HG02642 (cell line): ENCODE measurements around the gene UBXN11.

Experiments used
- ATAC-seq: cut with Tn5 transposase; IDR thresholded peaks from one replicate; pipeline ENCODE4 v1.9.1; 2021; ENCODE audit warnings: mild to moderate bottlenecking; ENCODE audit not compliant: unreplicated experiment, poor library complexity

Gene UBXN11

DNA sequence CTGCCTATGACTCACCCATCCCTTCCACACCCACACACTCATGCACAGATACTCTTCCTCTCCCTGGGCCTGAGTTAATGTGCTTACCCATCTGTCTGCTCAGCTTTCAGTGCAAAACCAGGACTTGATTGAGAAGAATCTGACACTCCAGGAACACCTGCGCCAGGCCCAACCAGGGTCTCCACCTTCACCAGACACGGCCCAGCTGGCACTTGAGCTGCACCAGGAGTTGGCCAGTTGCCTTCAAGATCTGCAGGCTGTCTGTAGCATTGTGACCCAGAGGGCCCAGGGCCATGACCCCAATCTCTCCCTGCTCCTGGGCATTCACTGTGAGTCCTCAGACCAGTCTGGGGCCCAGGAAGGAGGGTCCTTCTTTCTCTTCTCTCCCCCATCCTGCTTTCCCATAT lies 30.0 kb downstream of the UBXN11 start:
- no peak for ATAC-seq

DNA sequence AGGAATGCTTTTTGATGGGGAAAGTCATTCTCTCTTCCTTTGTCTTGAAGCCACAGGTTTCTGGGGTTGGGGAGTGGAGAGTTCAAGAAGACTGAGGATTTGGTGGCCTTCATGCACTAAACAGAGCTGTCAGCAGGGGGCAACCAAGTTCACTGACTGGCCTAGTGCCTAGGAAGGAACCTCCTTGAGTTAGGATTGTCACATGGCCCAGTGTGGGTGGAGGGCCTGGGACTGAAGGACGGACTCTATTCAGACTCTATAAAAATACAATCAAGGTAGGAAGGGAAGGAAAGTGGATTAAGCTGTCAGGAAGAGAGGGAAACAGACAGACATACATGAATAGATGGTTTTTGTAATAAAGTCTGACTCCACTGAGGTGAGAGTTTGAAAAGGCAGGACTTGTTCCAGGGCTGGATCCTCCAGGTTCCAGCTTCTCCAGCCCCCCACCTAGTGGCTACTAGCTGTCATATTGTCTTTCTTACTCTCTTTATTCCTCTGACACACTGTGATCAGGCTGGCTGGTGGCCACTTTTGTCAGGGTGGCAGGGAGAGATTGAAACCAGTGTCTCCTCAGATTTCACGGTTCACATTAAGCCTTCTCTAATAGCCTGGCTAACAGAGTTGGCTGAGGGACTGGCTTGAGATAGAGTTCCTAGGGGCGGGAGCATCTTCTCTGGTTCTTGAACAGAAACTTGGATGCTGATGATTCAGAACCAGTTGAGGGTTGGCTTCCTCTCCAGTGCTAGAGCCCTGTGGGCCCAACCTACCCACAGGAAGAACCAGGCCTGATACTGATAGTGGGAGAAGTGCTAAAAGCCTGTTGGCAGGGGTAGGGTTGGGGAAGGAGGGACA lies 30.6 kb downstream of the UBXN11 start:
- no peak for ATAC-seq

DNA sequence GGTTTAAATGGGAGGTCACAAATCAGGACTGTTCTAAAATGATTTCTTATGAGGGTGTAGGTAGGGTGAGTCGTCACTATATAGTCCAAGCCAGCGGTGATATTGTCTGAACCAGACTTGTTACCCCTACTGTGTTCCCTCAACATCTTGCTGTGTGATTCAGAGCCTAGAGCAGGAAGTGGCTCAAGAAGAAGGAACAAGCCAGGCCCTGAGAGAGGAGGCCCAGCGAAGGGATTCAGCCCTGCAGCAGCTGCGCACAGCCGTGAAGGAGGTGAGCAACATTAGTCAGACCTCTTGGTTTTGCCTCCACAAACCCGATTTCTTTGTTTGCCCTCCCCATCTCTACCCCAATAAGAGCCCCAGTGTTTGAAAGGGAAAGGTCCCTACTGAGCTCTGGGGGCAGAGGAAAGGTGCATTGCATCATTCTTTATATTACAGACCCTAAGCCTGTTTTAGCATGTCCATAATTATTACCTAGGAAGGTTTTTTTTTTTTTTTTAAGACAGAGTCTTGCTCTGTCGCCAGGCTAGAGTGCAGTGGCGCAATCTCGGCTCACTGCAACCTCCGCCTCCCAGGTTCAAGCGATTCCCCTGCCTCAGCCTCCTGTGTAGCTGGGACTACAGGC lies 31.5 kb downstream of the UBXN11 start:
- ATAC-seq: no peak

DNA sequence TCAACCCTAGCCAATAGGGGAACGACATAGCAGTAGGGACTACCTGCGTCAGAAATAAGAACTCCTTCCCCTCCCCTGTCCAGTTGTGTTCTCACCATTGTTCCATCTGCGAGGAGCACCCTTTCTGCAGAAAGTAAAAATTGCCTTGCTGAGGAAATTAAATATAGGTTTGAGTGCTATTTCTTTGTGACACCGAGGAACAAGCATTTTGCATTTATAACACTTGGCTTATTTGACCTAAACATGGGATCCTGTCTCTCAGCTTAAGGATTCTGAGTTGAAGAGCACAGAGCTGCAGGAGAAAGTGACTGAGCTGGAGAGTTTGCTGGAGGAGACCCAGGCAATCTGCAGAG lies 37.3 kb downstream of the UBXN11 start:
- ATAC-seq: no peak

DNA sequence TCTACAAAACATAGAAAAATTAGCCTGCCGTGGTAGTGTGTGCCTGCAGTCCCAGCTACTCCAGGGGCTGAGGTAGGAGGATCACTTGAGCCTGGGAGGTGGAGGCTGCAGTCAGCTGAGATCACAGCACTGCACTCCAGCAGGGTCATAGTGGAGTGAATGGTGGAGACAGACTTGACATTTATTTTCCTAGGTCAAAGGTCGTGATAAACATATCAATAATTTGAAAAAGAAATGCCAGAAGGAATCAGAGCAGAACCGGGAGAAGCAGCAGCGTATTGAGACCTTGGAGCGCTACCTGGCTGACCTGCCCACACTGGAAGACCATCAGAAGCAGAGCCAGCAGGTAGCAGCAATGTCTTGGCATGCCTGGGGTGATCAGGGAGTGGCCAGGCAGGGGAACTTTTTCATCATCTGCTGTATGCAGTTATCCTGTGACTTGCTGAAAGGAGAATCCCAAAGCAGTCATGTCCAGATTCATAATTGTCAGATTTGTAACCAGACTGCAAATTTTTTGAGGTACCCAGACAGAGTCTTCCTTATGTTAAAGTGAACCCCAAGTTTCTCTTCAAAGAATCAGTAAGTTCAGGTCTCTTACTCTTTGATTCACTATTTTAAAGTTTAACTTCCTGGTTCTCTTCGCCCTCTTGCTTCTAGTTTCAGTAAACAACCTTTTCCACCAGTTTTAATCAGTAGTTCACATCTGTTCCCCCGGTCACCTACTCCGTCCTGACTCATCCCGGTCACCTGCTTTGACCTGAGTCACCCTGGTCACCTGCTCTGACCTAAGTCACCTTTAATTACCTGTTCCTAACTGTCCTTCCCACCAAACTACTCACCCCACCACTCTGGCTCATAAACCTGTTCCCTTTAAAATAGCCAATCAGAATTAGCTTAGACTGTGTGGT lies 37.9 kb downstream of the UBXN11 start:
- no peak for ATAC-seq

DNA sequence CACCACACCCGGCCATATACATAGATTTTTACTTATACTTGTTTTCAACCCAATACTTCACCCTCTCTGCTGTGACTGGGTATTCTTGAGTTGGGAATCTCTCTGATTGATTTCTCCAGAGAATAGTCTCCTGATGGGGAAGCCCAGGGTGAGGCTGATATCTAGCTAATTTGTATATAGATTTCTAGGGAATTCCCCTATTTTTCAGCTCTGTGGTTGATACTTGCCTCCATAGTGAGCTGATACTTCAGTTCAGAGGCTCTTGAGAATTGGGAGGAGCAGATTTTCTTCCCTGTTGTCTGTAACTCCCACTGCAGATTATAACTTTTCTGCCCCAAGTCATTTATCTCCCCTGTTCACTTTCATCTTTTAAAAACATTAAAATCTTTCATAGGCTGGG lies 41.0 kb downstream of the UBXN11 start:
- ATAC-seq: no peak

DNA sequence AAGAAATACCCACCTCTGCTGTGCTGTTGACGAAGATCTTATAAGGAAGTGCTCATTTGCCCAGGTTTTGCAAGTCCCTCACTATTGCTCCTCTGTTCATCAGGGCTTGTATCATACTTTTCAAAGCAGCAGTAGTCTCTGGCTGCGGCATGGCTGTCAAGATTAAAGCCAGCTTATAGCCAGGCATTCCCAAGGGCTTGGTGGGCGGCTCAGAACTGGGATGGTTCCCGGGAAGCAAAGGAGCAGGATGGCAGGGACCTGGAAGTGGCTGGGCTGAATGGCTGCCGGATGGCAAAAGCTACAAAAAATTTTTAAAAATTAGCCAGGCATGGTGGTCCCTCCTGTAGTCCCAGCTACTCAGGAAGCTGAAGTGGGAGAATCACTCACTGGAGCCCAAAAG lies 43.2 kb downstream of the UBXN11 start:
- no peak for ATAC-seq

DNA sequence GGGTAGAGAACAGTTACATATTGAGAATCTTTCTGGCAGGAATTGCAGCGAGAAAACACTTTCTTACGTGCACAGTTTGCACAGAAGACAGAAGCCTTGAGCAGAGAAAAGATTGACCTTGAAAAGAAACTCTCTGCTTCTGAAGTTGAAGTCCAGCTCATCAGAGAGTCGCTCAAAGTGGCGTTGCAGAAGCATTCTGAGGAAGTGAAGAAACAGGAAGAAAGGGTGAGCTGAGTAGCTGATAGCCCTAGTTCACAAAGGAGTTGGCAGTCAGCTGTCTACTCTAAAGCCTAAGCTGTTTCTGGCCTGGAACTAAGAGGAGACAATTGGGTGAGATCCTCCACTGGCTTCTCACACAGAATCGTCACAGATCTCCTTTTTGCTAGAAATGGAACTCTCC lies 46.9 kb downstream of the UBXN11 start:
- no peak for ATAC-seq

DNA sequence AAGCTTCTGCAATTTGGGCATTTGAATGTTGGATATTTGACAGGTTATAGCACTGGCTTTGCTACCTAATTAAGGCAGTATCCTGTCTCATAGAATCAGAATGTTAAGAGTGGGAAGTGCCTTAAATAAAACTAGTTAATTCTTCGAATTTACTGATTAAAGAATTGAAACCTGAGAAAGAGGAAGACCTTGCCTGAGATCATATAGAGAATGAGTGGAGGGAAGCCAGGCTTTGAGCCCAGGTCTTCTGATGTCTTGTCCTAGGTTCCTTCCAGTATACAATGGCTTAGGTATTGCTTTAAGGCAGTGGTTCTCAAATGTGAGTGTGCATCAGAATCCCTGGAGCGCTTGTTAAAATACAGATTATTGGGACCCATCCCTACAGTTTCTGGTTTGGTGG lies 47.4 kb downstream of the UBXN11 start:
- no peak for ATAC-seq

DNA sequence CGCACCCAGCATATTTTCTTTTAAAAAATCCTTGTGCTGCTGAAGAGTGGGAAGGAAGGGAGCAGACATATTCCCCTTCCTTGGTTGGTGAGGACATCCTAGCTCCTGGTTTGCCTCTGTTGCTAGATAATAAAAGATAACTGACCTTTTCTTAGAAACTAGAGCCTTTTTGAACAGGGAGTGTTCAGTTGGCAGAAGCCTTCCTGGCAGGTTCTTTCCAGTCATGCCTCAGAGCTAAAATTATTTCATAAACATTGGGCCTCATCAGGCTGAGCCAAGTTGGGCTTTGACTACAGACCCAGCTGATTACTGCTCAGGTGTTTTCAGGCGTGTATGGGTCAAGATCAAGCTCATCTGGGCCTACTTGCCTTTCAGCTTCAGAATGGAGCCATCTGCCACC lies 49.2 kb downstream of the UBXN11 start:
- ATAC-seq: no peak

DNA sequence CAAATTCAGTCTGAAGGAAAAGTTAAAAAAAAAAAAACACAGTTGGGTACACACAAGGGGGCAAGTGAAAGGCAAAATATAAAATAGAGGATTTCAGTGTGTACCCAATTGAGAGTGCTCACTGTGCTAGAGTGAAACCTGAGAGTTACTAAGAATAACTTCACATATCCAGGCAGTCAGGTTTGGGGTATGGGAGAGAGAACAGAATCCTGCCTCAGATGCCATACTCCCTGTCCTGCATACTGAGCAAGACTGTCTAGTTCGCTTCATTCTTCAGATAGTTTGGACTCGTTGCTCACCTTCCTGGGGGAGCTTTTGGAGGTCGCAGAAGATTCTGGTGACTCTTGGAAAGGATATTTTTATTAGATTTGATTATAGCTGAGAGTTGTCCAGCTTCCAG lies 52.0 kb downstream of the UBXN11 start:
- no peak for ATAC-seq

DNA sequence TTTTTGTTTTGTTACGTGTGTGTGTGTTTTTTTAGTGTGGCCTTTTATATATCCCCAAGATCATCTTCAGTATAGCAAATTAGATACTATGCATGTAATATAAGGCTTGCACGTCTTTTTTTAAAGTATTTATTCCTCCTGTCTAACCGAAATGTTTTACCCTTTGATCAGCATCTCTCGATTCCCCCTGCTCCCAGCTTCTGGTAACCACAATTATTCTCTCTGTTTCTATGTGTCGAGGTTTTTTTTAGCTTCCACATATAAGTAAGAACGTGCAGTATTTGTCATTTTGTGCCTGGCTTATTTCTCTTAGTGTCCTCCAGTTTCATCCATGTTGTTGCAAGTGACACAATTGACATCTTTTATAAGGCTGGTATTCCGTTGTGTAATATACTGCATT lies 53.7 kb downstream of the UBXN11 start:
- ATAC-seq: no peak

DNA sequence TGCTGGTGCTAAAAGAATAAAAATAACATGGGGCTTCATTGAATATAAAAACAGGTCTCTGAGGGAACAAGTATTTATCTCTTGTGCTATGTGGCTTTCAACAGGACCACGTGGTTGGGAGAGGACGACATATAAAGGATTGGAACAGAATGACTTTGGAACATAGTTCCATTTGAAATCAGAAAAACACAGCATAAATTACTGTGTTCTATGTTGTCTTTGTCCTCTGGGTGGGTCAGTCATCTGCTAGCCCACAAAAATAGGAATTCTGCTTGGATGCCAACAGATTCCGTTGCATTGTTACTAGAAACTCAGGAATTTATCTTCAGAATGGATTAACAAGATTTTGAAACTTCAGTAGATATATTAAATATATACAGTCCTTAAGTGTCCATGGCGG lies 66.5 kb downstream of the UBXN11 start:
- ATAC-seq: no peak

DNA sequence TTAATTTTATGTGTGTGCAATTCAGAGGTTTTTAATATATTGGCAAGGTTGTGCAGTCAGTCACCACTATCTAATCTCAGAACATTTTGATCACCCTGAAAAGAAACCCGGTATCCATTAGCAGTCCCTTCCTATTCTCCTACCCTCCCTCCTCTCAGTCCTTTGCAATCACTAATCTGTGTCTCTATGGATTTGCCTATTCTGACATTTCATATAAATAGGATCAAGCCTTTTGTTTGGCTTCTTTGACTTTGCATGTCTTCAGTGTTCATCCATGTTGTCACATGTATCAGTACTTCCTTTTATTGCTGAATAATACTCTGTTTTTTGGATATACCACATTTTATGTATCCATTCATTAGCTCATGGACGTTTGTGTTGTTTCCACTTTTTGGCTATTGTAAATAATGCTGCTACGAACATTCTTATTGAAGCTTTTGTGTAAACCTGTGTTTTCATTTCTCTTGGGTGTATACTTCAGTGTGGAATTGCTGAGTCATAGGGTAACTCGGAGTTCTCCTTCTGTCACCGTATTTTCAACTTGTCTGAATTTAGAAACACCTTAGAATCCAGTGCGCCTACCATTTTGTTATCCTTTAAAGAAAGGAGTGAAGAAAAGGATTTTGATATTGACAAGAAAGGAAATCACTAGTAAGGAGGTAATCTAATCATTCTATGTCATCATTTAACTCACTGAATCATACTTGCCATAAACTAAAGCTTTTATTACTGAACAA lies 69.0 kb downstream of the UBXN11 start:
- no peak for ATAC-seq

DNA sequence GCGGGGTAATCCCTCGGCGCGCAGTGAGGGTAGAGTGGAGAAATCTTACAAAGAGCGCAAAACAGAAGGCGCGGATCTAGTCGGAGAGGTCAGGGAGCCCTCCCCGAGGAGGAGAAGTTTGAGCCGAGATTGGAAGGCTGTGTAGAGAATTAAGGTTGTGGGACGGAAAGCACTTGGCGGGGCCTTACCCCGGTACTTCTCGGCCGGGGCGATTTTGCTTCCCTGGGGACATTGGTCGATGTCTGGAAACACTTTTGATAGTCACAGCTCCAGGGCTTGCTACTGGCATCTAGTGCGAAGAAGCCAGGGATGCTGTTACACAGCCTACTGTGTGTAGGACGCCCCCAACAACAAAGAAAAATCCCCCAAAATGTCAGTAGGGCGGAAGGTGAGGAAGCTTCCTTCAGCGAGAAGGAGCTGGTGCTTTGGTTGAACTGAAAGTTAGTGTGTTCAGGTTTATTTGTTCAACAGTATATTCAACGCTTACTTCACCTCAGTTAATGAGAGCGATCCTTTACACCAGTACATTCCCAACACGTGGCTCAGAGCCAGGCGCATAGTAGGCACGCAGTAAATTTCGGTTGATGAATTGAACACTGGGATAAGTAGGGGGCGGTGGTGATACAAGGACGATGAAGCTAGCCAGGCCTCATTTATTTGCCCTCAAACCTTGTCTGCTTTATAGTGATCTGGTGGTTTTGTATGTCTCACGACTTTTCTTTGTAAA lies 71.6 kb downstream of the UBXN11 start:
- ATAC-seq: peak; percentile 3

DNA sequence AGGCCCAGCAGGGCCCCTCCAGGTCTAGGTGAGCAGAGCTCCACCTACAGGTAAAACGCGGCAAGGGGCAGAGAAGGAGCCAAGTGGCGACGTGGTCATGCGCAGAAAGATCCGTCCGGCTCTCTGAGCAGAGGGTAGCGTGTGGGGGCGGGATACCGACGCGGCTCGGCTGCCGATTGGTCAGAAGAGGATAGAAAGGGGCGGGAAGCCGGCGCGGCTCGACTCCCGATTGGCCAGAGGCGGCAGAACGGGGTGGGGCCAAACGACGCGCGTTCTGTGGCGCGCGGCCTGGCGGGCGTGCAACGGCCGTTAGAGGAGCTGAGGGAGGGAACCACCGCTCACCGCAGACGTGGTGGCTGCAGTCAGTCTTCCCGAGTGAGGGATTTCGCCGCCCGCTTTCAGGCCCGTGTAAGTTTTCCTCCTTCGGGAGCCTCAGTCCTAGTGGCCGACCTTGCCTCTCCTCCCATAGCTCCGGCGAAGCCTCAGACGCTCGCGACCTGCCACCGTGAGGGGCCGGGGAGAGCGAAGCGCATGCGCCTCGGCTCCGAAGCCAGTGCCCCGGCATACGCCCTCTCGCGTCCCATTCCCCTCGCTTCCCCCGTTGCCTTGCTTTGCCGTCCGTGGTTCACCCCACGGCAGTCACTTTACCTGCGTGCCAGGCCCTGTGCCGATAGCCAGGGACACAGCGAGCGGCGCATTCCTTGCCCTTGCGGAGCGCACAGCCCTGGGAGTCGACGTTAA lies 72.4 kb downstream of the UBXN11 start, which contains the start of gene CEP85:
Gene CEP85 (plus strand): TSS at position 298 of the 741 bp plus-strand sequence. CDS start 5,584 bp downstream, outside the sequence.
- peak; percentile 92 for ATAC-seq
